GM12878 (cell line): ENCODE measurements around the gene PRKRIP1. TPM values are rescaled to one million over a fixed set of nuclear protein-coding genes. Genes with fewer than 3 reads are reported as not detected.

Source experiments
- ATF7 ChIP-seq: fragments of 450-650 bp; IDR thresholded peaks from 2 replicates; pipeline ENCODE4 v1.6.1; 2016; ENCODE audit warnings: low read depth, mild to moderate bottlenecking
- BHLHE40 ChIP-seq, 2 experiments: fragments of 450-650 bp in 1 of 2; IDR thresholded peaks; 2 replicates each; pipeline ENCODE4 v1.6.1; 2011 to 2017; ENCODE audit warnings: low read depth in 2 of 2, borderline replicate concordance in 1 of 2, improper control_type of control experiment in 1 of 2, low read length in 1 of 2, mild to moderate bottlenecking in 1 of 2
- CBFB ChIP-seq: IDR thresholded peaks from 2 replicates; pipeline ENCODE4 v1.6.1; 2016; ENCODE audit warnings: antibody characterized with exemption, low read depth
- DPF2 ChIP-seq: fragments of 450-650 bp; IDR thresholded peaks from 2 replicates; pipeline ENCODE4 v1.6.1; 2017; ENCODE audit warnings: mild to moderate bottlenecking
- IKZF1 ChIP-seq: fragments of 450-650 bp; conservative IDR thresholded peaks from 2 replicates; pipeline ENCODE4 v1.6.1; 2017; ENCODE audit warnings: antibody characterized with exemption, mild to moderate bottlenecking
- KDM1A ChIP-seq: fragments of 200-600 bp; sonication (generic); IDR thresholded peaks from 2 replicates; pipeline ENCODE4 v1.6.1; 2016; ENCODE audit warnings: borderline replicate concordance
- LARP7 ChIP-seq: fragments of 450-650 bp; IDR thresholded peaks from 2 replicates; pipeline ENCODE4 v1.6.1; 2017; ENCODE audit warnings: mild to moderate bottlenecking
- NFIC ChIP-seq: IDR thresholded peaks from 2 replicates; pipeline ENCODE4 v1.6.1; 2012; ENCODE audit warnings: low read depth, mild to moderate bottlenecking, inconsistent platforms, low read length, moderate library complexity
- PAX5 ChIP-seq: IDR thresholded peaks from 2 replicates; pipeline ENCODE4 v1.6.1; 2011; ENCODE audit warnings: low read depth, low read length, borderline replicate concordance
- PML ChIP-seq: IDR thresholded peaks from 2 replicates; pipeline ENCODE4 v1.6.1; 2012; ENCODE audit warnings: low read length, inconsistent platforms
- POLR2A ChIP-seq: IDR thresholded peaks from 2 replicates; pipeline ENCODE4 v1.6.1; 2011; ENCODE audit warnings: low read depth, mild to moderate bottlenecking, low read length
- RB1 ChIP-seq: fragments of 450-650 bp; formaldehyde crosslinking; IDR thresholded peaks from 2 replicates; pipeline ENCODE4 v1.6.1; 2017; ENCODE audit warnings: mild to moderate bottlenecking, borderline replicate concordance
- TAF1 ChIP-seq: IDR thresholded peaks from 2 replicates; pipeline ENCODE4 v1.6.1; 2011; ENCODE audit warnings: mild to moderate bottlenecking, low read depth, low read length, borderline replicate concordance
- TARDBP ChIP-seq: IDR thresholded peaks from 2 replicates; pipeline ENCODE4 v1.6.1; 2016; ENCODE audit warnings: borderline replicate concordance
- ZNF274 ChIP-seq: IDR thresholded peaks from one replicate; pipeline ENCODE4 v1.8.0; 2011; ENCODE audit not compliant: insufficient read length, insufficient read depth
- ZZZ3 ChIP-seq: IDR thresholded peaks from 2 replicates; pipeline ENCODE4 v1.6.1; 2011; ENCODE audit warnings: low read depth; ENCODE audit not compliant: control insufficient read depth, insufficient read length
- polyA plus RNA-seq, 11 experiments: library from polyadenylated mRNA; depleted of rRNA in 4 of 11; unstranded in 6 of 11; stranded (reverse) in 5 of 11; fragments of >200 nt; fragmentation: Nextera tagmentation in 4 of 11; fragmentation: Illumina TruSeq in 1 of 11; extraction: Ambion mirVana in 4 of 11; extraction: Trizol in 1 of 11; gene quantifications; 1 replicate in 1 of 11; 2 replicates in 10 of 11; pipeline versions ENCODE4 v1.2.1 to v1.2.3, GENCODE V29; 2011 to 2016; ENCODE audit warnings: inconsistent platforms in 2 of 11, missing spikeins in 2 of 11, low read depth in 1 of 11
- total RNA-seq, 4 experiments: library from RNA; depleted of rRNA in 3 of 4; stranded (reverse); fragments of >200 nt in 3 of 4; fragmentation: Illumina TruSeq in 1 of 4; extraction: Trizol in 1 of 4; gene quantifications; 2 replicates each; pipeline versions ENCODE4 v1.2.1 to v1.2.3, GENCODE V29; 2013 to 2021
- TF ChIP-seq, protein P1 (sequence below): fragments of 450-650 bp; IDR thresholded peaks from 2 replicates; pipeline ENCODE4 v1.6.1; 2017; ENCODE audit warnings: low read depth, mild to moderate bottlenecking, moderate library complexity
- TF ChIP-seq, protein P2 (sequence below): fragments of 450-650 bp; formaldehyde crosslinking; IDR thresholded peaks from 2 replicates; pipeline ENCODE4 v1.4.0; 2020; ENCODE audit warnings: mild to moderate bottlenecking, moderate library complexity
- TF ChIP-seq, protein P3 (sequence below): IDR thresholded peaks from 2 replicates; pipeline ENCODE4 v1.6.1; 2011; ENCODE audit warnings: low read depth, low read length, improper control_type of control experiment, borderline replicate concordance
- TF ChIP-seq, protein P4 (sequence below): fragments of 450-650 bp; IDR thresholded peaks from 2 replicates; pipeline ENCODE4 v1.6.1; 2016; ENCODE audit warnings: mild to moderate bottlenecking
- TF ChIP-seq, protein P5 (sequence below): IDR thresholded peaks from 2 replicates; pipeline ENCODE4 v1.6.1; 2011; ENCODE audit warnings: mild to moderate bottlenecking, low read depth, low read length, moderate library complexity; ENCODE audit not compliant: insufficient replicate concordance

The PRKRIP1 gene
- total and polyA plus RNA-seq, 10 of the 15 experiments (the other 5 are each of a cell fraction or from before 2014, with no cell fraction given), result 17.0 to 38.4 (median 25.5) TPM

DNA sequence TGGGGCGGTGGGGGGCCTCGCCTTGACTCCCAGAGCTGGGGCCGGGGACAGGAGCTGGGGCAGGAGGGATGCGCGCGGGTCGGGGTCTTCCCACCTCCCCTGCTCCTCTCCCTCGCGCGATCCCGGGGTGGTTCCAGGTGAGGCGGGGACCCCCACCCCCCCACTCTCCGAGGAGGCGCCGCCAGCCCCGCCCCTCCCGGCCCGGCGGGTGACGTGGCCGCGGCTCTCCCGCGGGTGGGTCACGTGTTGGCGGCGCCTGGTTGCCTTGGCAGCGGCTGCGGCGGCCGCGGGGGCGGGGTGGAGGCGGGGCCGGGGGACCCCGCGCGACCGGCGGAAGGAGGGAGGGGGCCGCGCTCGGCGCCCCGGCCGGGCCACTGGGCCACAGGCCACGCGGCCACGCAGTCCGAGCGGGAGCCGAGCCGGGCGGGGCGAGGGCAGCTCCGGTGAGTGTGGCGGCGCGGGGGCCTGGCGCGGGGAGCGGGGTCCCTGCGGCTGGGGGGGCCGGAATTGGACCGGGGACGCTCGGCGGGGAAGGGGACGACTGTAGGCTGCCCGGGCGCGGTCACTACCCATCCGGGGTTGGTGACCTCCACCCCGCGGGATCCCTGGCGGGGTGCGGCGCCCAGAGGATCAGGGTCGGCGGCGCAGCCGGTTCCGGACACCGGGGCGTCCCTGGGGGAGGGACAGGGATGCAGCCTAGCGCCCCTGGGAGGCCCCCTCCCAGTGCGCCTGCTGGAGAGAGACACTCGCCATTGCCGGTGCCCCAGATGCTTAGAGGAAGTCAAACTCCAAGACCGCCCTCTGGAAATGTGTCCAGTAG is 37.3 kb downstream of the PRKRIP1 start, which contains the start of gene ORAI2 (continued):
- TF ChIP-seq PML (no peak), POLR2A (peak; percentile 86), ZZZ3 (no peak), BHLHE40 (IDR thresholded peaks at IDR 0.05; ENCODE audit: borderline replicate concordance in 1 of 2, low read depth in 2 of 2, low read length in 1 of 2) (peak; percentile 86 to 96), IKZF1 (peak; percentile 63), TAF1 (peak; percentile 25; the same call in 1 of the 2 replicates), DPF2 (peak; percentile 78), ZNF274 (no peak), CBFB (no peak), PAX5 (no peak), RB1 (peak; percentile 27; the same call in 1 of the 2 replicates), NFIC (no peak), LARP7 (peak; percentile 58; the same call in 1 of the 2 replicates), TARDBP (no peak), ATF7 (no peak), KDM1A (no peak)
- TF ChIP-seq, protein P1, sequence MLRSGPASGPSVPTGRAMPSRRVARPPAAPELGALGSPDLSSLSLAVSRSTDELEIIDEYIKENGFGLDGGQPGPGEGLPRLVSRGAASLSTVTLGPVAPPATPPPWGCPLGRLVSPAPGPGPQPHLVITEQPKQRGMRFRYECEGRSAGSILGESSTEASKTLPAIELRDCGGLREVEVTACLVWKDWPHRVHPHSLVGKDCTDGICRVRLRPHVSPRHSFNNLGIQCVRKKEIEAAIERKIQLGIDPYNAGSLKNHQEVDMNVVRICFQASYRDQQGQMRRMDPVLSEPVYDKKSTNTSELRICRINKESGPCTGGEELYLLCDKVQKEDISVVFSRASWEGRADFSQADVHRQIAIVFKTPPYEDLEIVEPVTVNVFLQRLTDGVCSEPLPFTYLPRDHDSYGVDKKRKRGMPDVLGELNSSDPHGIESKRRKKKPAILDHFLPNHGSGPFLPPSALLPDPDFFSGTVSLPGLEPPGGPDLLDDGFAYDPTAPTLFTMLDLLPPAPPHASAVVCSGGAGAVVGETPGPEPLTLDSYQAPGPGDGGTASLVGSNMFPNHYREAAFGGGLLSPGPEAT, result no peak
- TF ChIP-seq, protein P2, sequence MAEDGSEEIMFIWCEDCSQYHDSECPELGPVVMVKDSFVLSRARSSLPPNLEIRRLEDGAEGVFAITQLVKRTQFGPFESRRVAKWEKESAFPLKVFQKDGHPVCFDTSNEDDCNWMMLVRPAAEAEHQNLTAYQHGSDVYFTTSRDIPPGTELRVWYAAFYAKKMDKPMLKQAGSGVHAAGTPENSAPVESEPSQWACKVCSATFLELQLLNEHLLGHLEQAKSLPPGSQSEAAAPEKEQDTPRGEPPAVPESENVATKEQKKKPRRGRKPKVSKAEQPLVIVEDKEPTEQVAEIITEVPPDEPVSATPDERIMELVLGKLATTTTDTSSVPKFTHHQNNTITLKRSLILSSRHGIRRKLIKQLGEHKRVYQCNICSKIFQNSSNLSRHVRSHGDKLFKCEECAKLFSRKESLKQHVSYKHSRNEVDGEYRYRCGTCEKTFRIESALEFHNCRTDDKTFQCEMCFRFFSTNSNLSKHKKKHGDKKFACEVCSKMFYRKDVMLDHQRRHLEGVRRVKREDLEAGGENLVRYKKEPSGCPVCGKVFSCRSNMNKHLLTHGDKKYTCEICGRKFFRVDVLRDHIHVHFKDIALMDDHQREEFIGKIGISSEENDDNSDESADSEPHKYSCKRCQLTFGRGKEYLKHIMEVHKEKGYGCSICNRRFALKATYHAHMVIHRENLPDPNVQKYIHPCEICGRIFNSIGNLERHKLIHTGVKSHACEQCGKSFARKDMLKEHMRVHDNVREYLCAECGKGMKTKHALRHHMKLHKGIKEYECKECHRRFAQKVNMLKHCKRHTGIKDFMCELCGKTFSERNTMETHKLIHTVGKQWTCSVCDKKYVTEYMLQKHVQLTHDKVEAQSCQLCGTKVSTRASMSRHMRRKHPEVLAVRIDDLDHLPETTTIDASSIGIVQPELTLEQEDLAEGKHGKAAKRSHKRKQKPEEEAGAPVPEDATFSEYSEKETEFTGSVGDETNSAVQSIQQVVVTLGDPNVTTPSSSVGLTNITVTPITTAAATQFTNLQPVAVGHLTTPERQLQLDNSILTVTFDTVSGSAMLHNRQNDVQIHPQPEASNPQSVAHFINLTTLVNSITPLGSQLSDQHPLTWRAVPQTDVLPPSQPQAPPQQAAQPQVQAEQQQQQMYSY (CRISPR knock-in tag), result no peak
- TF ChIP-seq, protein P3, sequence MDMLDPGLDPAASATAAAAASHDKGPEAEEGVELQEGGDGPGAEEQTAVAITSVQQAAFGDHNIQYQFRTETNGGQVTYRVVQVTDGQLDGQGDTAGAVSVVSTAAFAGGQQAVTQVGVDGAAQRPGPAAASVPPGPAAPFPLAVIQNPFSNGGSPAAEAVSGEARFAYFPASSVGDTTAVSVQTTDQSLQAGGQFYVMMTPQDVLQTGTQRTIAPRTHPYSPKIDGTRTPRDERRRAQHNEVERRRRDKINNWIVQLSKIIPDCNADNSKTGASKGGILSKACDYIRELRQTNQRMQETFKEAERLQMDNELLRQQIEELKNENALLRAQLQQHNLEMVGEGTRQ, result peak; percentile 70
- TF ChIP-seq, protein P4, sequence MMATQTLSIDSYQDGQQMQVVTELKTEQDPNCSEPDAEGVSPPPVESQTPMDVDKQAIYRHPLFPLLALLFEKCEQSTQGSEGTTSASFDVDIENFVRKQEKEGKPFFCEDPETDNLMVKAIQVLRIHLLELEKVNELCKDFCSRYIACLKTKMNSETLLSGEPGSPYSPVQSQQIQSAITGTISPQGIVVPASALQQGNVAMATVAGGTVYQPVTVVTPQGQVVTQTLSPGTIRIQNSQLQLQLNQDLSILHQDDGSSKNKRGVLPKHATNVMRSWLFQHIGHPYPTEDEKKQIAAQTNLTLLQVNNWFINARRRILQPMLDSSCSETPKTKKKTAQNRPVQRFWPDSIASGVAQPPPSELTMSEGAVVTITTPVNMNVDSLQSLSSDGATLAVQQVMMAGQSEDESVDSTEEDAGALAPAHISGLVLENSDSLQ, result no peak
- TF ChIP-seq, protein P5, sequence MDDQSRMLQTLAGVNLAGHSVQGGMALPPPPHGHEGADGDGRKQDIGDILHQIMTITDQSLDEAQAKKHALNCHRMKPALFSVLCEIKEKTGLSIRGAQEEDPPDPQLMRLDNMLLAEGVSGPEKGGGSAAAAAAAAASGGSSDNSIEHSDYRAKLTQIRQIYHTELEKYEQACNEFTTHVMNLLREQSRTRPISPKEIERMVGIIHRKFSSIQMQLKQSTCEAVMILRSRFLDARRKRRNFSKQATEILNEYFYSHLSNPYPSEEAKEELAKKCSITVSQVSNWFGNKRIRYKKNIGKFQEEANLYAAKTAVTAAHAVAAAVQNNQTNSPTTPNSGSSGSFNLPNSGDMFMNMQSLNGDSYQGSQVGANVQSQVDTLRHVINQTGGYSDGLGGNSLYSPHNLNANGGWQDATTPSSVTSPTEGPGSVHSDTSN, result no peak
